ENCODE measurements around the gene SLC37A2.

SLC37A2 gene

DNA sequence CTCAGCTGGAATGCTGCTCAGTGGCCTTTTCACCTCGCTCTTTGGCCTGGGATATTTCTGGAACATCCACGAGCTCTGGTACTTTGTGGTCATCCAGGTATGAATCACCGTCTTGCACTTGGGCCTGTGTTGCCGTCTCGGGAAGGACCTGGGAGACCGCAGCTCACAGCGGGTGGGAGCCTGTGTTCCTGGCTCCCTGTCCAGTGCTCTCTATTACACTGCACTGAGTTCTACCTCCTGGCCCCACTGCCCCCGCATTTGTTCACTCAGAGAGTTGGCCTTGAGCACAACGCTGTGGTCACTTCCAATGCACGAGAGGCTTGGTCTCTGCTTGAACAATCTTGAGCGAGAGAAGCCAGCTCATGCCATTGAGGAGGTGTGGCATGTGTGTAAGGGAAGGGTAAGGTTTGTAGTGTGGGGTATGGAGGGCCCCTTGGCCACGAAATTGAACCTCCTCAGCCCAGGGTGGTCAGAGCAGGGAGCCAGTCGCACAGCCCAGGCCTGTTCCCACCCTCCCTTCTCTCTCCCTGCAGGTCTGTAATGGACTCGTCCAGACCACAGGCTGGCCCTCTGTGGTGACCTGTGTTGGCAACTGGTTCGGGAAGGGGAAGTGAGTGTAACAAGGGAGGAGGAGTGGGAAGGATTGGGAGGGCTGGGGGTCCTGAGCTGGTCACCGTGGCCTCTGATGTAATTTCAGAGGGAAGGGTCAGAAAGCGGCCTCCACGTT lies 16.2 kb downstream of the SLC37A2 start:
- TF ChIP-seq, protein P1, sequence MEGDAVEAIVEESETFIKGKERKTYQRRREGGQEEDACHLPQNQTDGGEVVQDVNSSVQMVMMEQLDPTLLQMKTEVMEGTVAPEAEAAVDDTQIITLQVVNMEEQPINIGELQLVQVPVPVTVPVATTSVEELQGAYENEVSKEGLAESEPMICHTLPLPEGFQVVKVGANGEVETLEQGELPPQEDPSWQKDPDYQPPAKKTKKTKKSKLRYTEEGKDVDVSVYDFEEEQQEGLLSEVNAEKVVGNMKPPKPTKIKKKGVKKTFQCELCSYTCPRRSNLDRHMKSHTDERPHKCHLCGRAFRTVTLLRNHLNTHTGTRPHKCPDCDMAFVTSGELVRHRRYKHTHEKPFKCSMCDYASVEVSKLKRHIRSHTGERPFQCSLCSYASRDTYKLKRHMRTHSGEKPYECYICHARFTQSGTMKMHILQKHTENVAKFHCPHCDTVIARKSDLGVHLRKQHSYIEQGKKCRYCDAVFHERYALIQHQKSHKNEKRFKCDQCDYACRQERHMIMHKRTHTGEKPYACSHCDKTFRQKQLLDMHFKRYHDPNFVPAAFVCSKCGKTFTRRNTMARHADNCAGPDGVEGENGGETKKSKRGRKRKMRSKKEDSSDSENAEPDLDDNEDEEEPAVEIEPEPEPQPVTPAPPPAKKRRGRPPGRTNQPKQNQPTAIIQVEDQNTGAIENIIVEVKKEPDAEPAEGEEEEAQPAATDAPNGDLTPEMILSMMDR (IDR thresholded peaks at IDR 0.05; ENCODE audit: insufficient read depth, missing control alignments): no peak
- DNase-seq (ENCODE audit: insufficient read length, low spot score): no peak
- no peak for FAIRE-seq

DNA sequence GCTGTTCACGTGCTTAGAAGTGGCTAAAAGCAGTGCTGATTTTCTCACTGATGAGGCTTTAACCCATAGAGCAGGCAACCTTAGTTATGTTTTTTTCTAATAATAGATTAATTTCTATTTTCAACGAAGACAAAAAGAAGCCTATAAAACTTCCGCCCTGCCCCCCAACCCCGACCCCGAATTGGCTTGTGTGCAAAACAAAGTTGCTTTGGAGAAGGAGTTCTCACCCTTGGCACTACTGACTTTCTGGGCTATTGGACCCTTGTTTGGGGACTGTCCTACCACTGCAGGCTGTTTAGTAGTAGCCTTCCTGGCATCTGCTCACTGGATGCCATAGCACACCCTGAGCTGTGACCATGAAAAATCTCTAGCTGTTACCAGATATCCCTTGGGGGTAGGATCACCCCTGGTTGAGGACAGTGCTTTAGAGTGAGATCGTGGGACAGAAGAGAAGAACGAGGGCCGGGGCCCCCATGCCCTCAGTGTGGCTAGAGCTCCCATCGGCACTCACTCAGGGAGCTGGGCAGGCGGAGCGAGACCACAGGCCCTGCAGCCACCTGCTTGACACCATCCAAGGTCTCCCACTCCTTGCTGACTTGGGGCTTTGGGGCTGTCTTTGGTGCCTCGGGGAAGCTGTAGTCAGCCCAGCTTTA lies 16.9 kb downstream of the SLC37A2 start:
- FAIRE-seq: no peak
- no peak for DNase-seq (ENCODE audit: insufficient read length, low spot score)
- TF ChIP-seq, protein P1 (IDR thresholded peaks at IDR 0.05; ENCODE audit: insufficient read depth, missing control alignments): no peak

DNA sequence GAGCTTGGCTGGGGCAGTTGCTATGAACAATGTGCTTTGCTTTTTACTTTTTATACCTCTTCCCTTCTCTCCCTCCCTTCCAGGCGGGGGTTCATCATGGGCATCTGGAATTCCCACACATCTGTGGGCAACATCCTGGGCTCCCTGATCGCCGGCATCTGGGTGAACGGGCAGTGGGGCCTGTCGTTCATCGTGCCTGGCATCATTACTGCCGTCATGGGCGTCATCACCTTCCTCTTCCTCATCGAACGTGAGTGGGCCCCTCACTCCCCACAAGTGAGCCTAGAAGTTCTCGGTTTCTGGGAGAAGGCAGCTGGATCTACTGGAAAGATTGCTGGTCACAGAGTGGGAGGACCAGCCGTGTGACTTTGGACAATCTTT lies 17.4 kb downstream of the SLC37A2 start:
- TF ChIP-seq, protein P1 (IDR thresholded peaks at IDR 0.05; ENCODE audit: insufficient read depth, missing control alignments): no peak
- no peak for FAIRE-seq
- no peak for DNase-seq (ENCODE audit: insufficient read length, low spot score)

DNA sequence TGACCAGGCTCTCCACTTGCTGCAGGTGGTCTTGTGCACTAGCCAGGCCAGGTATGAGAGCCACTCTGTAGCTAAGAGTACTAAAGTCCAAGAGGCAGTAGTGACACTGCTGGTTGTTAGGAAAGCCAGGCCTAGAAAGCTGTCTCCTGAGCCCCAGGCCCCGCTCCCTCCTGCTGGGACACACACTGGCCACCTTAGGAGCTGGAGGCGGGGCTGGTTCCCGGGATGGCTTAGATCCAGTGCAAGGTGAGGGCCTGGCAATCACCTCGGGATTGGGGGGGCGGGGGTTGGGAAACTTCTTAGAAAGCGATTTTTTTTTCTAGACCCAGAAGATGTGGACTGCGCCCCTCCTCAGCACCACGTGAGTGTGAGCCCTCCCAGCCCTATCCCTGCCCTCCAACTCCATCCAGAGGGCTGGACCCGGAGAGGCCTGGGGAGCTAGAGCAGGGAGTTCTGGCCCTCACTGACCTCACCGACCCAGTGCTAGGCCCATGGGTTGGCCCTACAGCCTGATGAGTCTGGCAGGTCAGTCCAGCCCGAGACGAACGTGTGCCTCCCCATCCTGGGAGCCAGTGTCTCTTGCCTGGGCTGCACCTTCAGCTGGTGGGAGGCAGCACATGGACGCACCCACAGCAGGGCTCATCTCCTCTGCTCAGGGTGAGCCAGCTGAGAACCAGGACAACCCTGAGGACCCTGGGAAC lies 18.1 kb downstream of the SLC37A2 start:
- no peak for DNase-seq (ENCODE audit: insufficient read length, low spot score)
- TF ChIP-seq, protein P1 (IDR thresholded peaks at IDR 0.05; ENCODE audit: insufficient read depth, missing control alignments): no peak
- no peak for FAIRE-seq

DNA sequence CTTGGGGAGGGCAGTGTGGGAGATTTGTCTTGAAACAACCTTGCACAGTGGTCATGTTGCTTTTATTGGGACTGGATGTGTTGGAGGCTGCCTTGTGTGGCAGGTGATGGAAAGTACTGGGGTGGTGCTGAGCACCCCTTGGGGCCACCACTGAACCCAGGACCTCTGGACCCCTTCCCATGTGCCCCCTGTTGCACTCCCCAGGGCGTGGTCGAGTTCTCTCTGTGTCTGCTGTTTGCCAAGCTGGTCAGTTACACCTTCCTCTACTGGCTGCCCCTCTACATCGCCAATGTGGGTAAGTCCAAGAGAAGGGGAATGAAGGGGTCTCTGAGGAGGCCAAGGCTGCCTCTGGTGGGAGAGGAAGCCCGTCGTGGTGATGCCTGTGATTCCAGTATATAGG lies 18.9 kb downstream of the SLC37A2 start:
- no peak for DNase-seq (ENCODE audit: insufficient read length, low spot score)
- FAIRE-seq: no peak

DNA sequence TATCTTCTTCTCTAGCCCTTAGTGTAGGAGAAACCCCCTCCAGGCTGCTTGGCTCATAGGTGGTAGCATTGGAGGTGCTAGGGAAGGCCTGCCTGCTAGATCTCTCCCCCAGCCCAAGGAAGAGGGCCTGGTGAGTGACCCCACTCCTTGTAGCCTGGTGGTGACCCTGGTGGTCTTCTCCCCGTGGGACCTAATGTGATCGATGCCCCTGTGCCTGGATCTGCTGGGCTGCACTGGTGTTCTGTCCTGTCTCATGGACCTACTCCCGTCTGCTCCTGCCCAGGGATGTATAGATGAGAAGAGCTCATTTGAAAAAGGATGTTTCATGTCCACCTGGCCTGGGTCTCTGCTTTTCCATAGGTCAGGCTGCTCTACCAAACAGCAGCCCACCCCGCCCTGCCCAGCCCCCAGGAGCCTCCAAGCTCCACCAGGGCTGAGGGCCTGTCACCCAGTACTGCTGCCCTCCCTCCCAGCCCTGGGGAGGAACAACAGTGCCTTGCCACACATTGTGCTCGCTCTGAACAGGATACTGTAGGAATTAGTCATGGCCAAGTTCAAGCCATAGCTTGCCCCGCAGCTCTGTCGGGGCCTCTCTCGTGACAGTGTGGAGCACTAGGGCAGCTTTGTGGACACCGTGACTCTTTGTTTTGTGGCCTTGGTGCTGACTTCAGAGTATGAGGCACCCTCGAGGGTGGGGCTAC lies 19.7 kb downstream of the SLC37A2 start:
- TF ChIP-seq, protein P1 (IDR thresholded peaks at IDR 0.05; ENCODE audit: insufficient read depth, missing control alignments): no peak
- FAIRE-seq (no peak), DNase-seq (ENCODE audit: insufficient read length, low spot score) (no peak)

More for the DNA sequence above, 18.9 kb downstream of the SLC37A2 start:
- TF ChIP-seq, protein P1 (IDR thresholded peaks at IDR 0.05; ENCODE audit: insufficient read depth, missing control alignments): no peak
